Measurements from ENCODE around the gene HELZ. TPM values are rescaled to one million over a fixed set of nuclear protein-coding genes. Genes with fewer than 3 reads are reported as not detected.
"Not testable (repeated sequence)": the region's sequence is repeated elsewhere in the genome, so short reads cannot be mapped to it uniquely, and the experiment has no call there.

Gene HELZ
- polyA plus RNA-seq, 3 donors = 2.9 to 9.1 (median 8.4) TPM

DNA sequence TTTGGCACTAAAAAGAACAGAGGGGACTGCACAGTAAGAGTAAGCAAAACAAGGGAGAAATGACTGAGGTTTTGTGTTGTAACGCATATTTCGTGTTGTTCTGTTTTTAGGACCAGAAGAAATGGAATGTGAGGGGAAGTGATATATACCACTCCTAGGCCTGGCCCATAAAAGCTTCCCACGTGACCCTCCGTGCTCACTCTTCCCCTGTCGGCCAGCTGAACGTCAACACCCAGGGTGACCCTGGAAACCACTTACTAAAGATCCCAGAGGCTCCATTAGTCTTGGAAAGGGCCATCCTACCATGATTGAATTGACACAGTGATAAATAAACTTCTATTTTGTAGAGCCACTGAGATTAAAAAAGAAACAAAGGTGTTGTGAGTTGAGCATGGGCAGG, 79.8 kb downstream of the HELZ start:
- 39 to 77% (median 48%) methylated on average over 6 of the region's 6 CpGs for WGBS, 3 donors
- no peak overlapping the region for H3K27ac ChIP-seq (ENCODE audit: low read depth, low read length)

DNA sequence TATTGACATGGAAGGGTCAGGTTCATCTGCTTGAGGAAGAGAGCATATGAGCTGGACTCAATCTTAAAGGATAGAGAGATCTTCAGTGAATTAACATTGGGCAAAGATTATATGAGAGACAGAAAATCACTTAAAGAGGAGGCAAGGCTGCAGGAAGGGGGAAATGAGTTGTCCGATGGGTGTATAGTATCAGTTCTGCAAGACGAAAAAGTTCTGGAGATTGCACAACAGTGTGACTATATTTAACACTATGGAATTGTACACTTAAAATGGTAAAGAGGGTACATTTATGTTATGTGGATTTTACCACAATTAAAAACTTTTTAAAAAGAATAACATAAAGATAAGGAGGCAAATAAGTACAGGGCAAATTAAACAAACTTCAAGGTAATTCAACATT, 80.7 kb downstream of the HELZ start:
- H3K27ac ChIP-seq (ENCODE audit: low read depth, low read length) = no peak overlapping the region
- WGBS, 3 donors = 49 to 73% (median 64%) methylated on average over 2 of the region's 2 CpGs

DNA sequence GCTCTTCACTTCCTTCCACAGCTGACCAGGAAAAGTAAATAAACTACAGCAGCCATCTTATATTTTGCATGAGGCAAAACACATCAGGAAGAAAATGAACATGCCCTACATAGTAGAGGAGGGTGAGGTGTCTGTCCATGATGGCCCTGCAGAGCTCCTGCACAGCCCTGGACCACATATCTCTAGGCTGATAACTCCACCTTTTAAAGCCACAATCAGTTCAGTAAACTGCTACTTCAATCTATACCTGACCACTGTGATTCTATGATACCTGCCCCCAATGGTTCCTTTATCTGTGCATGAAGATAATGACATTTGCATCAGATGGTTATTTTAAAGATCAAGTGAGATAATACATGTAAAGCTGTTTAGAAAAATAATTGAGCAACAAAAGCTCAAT, 82.2 kb downstream of the HELZ start:
- H3K27ac ChIP-seq (ENCODE audit: low read depth, low read length) = no peak overlapping the region

DNA sequence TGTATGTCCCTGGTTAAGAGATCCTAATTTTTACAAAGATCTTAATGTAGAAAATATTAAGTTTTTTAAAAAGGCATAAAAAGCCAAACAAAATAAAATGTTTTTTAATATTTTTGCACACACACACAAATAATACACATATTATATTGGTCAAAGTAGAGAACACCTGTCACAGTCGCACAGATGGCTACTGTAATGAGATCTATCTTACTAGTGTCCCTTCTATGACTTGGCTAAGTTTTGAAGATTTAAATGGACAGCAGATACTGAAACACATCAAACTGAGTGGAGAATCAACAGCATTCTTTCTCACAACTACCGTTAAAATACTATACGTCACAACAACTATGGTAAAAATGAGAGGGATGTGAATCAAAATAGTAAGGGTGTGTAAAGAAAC, 83.4 kb downstream of the HELZ start:
- WGBS, 3 donors = 83 to 97% (median 92%) methylated on average over 3 of the region's 3 CpGs

DNA sequence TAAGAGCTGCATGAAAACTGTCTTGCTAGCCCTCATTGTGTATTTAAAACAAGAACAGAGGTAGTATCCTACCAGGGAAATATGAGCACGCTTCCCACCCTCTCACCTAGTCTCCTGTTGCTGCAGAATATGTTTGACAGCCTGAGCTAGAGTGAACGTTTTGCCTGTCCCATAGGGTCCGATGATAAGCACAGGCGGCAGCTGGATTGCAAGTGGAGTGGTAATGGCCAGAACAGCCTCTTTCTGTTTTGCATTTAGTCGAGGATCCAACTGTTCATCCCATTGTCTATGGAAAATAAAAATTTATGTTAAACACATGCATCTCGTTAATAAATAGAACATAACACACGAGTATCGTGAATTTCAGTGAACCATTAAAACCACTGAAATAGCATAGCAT, 84.2 kb downstream of the HELZ start:
- 87 to 90% (median 89%) methylated on average over 8 of the region's 8 CpGs for WGBS, 3 donors
- H3K27ac ChIP-seq (ENCODE audit: low read depth, low read length) = no peak overlapping the region

More for the DNA sequence above, 83.4 kb downstream of the HELZ start:
- H3K27ac ChIP-seq (ENCODE audit: low read depth, low read length) = no peak overlapping the region

DNA sequence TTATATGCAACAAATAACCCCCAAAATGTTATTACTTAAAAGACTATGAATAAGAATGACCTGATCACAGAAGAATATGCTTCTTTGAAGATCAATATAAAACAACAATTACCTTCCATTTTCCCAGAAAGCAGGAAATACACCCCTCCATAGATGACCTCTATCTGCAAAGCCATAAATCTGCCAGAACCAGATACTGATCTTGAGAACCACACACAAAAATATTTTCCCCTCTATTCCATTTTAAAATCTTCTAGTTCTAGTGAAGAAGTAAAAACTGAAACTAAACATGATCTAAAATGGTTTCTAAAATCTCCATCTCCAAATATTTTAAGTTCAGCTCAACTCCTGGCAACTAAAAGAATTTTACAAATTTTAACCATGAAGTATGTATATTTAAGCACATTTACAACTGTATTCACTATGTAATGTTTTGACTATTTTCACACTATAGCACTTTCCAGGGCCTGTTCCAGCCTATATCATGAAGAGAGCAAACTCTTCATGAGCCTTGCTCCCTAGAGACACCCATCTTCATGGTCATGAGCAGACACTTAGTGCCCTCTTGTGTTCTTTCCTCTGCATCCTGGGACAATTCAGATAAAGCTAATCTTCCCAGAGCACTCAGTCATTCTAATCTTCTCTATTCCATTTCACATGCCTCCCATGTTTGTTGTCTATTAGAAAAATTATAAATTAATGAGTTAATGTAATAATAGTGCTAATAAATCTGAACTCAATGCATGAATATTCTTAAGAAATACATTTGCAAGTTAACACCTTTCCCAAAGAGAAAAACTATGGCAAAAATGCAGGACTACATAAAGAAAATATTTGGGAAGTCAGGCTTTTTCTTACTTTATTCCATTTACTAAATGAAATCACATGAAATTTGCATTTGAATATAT, 87.0 kb downstream of the HELZ start:
- no peak overlapping the region for H3K27ac ChIP-seq (ENCODE audit: low read depth, low read length)

DNA sequence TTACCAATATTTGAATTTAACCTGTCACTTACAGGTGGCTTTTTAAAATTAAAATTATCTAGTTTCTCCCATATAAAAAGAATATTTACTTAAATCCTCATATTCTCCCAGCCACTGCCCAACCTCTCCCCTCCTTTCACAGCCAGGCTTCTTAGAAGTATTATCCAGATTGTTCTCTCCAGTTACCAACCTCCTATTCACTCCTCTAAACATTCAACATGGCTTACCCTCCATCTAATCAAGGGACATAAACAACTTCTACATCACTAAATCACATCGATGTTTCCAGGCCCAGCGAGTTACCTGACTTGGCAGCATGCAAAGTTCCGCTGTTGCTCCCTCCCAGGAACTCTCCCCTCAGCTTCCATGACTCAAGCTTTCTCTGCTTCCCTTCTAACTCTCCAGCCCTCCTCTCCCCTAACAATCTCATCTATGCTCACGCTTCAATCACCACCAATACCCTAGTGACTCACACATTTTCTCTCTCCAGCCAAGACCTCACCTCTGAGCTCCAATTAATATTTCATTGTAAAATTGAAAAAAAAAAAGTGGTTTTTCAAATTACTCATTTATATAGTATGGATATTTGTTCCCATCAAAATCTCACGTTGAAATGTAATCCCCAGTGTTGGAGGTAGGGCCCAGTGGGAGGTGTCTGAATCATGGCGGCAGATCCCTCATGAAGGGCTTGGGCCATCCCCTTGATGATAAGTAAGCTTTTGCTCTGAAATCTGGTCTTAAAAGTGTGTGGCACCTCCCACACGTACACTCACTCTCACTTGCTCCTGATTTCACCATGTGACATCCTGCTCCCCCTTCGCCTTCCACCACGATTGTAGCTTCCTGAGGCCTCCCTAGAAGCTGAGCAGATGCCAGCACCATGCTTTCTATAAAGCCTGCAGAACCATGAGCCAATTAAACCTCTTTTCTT, 88.5 kb downstream of the HELZ start:
- H3K27ac ChIP-seq (ENCODE audit: low read depth, low read length) = no peak overlapping the region
- 84 to 87% (median 85%) methylated on average over 9 of the region's 9 CpGs for WGBS, 3 donors

DNA sequence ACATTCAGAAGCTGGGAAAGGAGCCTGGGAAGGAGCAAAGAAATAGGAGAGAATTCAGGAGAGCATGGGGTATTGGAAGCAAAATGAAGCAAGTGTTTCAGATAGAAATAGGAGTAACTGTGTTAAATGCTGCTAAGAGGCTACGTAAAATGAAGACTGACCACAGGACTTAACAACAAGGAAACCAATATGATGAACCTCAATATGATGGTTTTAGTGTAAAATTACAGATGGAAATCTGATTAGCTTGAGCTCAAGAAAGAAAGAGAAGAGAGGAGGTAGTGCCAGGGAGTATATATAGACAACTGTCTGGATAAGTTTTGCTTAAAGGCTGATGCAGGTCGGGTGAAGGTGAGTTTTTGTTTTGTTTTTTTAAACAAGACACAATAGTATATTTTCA, 92.2 kb downstream of the HELZ start:
- WGBS, 3 donors = 94 to 97% (median 95%) methylated on average over 2 of the region's 2 CpGs
- no peak overlapping the region for H3K27ac ChIP-seq (ENCODE audit: low read depth, low read length)

DNA sequence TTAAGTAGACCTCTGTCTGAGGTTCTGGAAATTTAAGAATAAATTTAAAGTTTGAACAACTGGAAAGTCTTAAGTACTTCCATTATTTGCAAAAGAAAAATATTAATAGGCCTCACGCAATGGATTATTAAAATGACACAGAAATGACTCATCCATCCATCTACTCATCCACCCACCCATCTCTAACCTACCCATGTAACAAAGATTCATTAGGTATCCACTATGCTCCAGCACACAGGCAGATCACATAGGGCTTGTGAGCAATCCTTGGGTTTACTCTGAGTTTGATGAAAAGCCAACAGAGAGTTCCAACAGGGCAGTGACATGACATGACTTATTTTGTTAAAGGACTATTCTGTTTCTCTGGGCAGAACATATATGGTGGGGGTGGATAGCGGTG, 93.3 kb downstream of the HELZ start:
- H3K27ac ChIP-seq (ENCODE audit: low read depth, low read length) = no peak overlapping the region
- WGBS, 3 donors = 78 to 94% (median 93%) methylated on average over 2 of the region's 2 CpGs

DNA sequence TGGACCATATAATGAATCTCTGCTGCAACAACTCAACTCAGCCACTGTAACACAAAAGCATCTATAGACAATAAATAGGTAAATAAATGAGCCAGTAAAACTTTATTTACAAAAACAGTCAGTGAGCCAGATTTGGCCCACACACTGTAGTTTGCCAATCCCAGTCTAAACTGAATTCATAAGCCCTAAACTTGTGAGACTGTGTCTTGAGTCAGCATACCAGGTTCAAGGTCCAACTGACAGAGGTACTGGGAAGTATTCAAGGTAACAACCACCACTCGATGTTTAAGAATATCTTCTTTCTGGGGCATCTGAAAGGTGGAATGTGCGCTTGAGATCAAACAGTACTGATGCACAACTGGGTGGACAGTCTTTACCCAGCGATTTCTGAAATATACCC, 94.2 kb downstream of the HELZ start:
- 78 to 98% (median 92%) methylated on average over 3 of the region's 3 CpGs for whole genome bisulfite sequencing, 3 donors
- no peak overlapping the region for H3K27ac ChIP-seq (ENCODE audit: low read depth, low read length)

DNA sequence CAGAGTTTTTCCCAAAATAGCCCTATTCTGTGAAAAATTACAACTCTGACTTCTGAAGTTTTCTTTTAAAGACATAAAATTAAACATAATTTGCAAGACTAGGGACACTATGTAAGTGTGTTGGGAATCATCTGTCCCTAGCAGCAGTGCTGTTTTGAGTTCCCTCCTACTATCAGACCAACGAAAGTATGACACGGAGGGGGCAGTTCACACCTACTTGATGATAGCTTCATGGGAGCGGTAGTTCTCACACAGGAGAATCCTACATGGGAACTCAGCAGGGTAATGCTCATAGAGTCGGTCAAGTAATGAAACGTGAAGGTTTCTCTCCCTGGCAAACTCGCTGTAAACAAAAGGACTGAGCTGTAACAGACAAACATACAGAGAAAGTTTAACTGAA, 96.6 kb downstream of the HELZ start:
- WGBS, 3 donors = 83 to 91% (median 90%) methylated on average over 6 of the region's 6 CpGs
- H3K27ac ChIP-seq (ENCODE audit: low read depth, low read length) = no peak overlapping the region

DNA sequence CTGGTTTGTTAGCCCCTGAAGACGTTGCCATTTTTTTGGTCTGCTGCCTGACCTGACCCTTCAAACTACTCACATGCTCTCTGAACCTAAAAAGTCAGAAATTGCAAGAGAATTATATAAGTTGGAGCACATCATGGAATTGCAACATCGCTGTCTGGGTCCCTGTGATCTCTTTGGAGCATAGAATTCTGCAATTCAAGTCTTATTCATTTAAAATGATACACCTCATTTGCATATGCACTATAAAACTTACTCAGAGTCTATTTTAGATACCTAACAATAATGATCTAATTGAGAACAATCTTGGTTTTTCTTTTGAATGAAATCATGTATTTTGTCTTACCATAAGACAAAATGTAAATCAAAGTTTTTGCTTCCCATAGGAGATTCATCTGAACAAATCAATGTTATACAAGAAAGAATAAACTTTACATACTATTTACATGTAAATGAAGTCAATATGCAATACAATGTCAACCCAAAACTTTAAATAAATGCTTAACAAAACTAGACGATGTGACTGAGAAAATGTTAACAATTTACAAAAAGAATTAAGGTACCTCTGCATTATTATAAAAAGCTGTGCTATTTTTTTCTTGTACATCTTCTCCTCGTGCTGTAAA, 99.7 kb downstream of the HELZ start:
- H3K27ac ChIP-seq (ENCODE audit: low read depth, low read length) = no peak overlapping the region
- WGBS, 3 donors = 83 to 87% (median 83%) methylated on average over 4 of the region's 4 CpGs

DNA sequence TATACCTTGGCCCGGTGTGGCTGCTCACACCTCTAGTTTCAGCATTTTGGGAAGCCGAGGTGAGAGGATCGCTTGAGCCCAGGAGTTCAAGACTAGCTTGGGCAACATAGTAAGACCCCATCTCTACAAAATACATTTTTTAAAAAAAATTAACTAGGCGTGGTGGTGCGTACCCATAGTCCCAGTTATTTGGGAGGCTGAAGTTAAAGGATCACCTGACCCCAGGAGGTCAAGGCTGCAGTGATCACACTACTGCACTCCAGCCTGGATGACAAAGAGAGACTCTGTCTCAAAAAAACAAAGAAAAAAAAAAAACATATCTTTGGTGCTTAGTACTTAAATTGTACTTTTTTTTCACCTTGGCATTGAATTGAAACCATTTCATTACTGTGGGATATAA, 101.7 kb downstream of the HELZ start:
- WGBS, 3 donors = 96 to 99% (median 99%) methylated on average over 5 of the region's 5 CpGs
- no peak overlapping the region for H3K27ac ChIP-seq (ENCODE audit: low read depth, low read length)

DNA sequence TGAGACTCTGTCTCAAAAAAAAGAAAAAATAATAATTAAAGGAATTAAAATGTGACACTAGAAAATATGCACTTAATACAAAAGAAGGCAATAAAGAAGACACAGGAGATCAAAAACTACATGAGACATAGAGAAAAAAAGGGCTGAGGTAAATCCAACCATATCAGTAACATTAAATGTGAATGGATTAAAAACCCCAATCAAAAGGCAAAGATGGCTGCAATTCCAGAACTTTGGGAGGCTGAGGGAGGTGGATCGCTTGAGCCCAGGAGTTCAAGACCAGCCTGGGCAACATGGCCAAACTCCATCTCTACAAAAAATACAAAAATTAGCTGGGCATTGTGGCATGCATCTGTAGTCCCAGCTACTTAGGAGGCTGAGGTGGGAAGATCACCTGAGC, 103.0 kb downstream of the HELZ start:
- 100% methylated on average over 1 of the region's 1 CpG for WGBS, 3 donors
- not testable (repeated sequence) for H3K27ac ChIP-seq (ENCODE audit: low read depth, low read length)

DNA sequence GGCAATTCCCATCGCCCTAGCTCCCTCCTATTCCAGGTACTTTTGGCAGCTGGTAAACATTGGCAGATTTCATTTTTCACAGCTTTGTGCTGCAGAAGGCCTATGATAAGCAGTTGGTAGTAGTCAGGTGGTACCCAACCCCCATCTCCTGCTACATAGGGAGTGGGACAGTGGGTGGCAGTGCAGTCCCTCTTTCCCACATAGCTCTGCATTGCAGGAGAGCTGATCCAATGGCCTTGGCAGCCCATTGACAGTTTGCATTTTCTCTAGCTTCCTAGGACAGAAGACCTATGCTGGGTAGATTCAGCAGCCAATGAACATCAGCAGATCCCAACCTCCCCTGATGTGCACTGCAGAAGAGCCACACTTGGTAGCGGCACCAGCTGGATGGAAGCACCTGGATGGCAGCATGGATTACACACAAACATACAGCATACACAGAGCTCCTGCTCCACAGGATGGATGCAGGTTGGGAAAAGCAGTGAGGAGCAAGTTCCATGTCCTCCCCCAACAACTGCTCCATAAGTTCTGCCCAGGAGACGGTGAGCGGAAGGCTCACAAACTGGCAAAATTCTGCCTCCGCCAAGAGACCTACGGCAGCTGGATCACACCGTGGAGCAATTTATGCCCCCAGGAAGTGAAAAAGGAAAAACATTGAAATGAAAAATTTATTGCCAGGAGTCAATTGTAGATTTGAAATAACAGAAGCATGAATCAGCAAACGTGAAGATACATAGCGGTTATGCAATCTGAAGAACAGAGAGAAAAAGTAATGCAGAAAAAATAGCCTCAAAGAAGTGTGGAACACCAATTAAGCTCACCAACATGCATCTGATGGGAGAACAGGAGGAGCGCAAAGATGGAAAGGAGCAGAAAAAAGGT, 105.0 kb downstream of the HELZ start:
- no peak overlapping the region for H3K27ac ChIP-seq (ENCODE audit: low read depth, low read length)
- 63 to 76% (median 66%) methylated on average over 10 of the region's 10 CpGs for WGBS, 3 donors

DNA sequence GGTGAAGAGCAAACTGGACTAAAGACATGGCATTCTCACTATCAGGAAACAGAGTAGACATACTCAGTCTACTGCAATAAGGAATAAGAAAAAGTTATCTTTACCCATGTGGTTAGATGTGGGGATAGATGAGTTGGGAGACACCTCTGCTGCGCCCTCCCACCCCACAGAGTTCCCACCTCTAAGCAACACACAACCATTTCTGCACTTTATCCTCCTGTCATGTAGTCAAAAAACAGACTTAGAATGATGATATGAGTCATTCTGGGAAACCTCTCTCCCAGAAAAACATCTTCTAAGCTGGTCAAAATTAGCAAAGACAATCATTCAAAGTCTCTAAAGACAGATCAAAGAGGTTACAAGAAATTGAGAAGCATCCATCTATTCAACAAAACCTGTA, 105.7 kb downstream of the HELZ start:
- 100% methylated on average over 1 of the region's 1 CpG for WGBS, 3 donors
- H3K27ac ChIP-seq (ENCODE audit: low read depth, low read length) = no peak overlapping the region

DNA sequence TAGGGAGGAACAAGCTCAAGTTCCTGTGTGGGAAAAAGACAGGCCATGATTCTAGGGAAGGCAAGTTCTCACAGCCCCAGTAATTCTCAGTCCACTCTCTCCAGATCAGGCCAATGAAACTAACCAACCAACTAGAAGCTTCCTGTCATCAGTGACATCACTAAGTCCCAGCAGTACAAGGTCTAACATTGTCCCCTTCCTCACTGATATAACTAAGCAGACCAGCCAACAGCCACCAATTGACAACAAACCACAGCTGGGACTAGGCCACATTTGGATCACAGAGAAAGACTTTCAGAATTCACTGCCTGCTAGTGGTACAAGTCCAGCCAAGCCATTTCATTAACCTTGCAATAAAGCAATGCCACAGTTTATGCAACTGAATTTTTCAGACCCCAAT, 106.6 kb downstream of the HELZ start:
- no peak overlapping the region for H3K27ac ChIP-seq (ENCODE audit: low read depth, low read length)

DNA sequence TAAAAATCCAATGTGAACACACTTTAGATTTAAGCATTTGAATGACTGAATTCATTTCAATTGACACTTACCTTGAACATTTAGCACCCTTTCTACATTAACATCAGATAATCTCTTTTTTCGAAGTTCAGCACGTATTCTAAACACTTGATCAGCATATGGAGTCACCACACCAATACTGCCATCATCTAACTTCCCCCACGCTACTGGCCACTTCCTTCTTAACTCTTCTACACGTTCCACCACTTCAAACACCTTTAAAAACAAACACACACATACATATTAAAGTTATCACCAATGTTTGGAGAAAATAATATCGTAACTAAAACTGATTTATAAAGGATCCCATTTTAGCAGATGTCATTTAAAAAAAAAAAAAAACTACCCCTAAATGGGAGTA, 107.1 kb downstream of the HELZ start:
- H3K27ac ChIP-seq (ENCODE audit: low read depth, low read length) = no peak overlapping the region
- WGBS, 3 donors = 74 to 81% (median 74%) methylated on average over 5 of the region's 5 CpGs

All from adipose tissue (tissue), 3 donors.